ENCODE results near the gene IGSF3.
"Not testable (repeated sequence)": the region's sequence is repeated elsewhere in the genome, so short reads cannot be mapped to it uniquely, and the experiment has no call there.

GRCh38 chr1:116644096-116644495 lies 23.4 kb downstream of the IGSF3 start:
- not testable (repeated sequence) for TF ChIP-seq SMAD4 (CRISPR knock-in tag; IDR thresholded peaks at IDR 0.05); CTCF (IDR thresholded peaks at IDR 0.05); ZNF232 (CRISPR knock-in tag; IDR thresholded peaks at IDR 0.05); KAT7 (CRISPR knock-in tag; IDR thresholded peaks at IDR 0.05; ENCODE audit: borderline replicate concordance); NFE2L1 (CRISPR knock-in tag; IDR thresholded peaks at IDR 0.05); E2F4 (CRISPR knock-in tag; IDR thresholded peaks at IDR 0.05; ENCODE audit: borderline replicate concordance, low read depth); MAX (CRISPR knock-in tag; IDR thresholded peaks at IDR 0.05); ERG (CRISPR knock-in tag; IDR thresholded peaks at IDR 0.05); IRF1 (CRISPR knock-in tag; IDR thresholded peaks at IDR 0.05); USF1 (CRISPR knock-in tag; IDR thresholded peaks at IDR 0.05); MYBL2 (CRISPR knock-in tag; IDR thresholded peaks at IDR 0.05); ELF4 (CRISPR knock-in tag; IDR thresholded peaks at IDR 0.05; ENCODE audit: low read depth)

All from WTC11 (cell line).